GM21576 (cell line): ENCODE results near the gene OPTN.
"Not testable (repeated sequence)": the region's sequence is repeated elsewhere in the genome, so short reads cannot be mapped to it uniquely, and the experiment has no call there.

Experiments
- ATAC-seq: cut with Tn5 transposase; IDR thresholded peaks from one replicate; pipeline ENCODE4 v1.9.1; 2021; ENCODE audit warnings: mild to moderate bottlenecking, moderate library complexity; ENCODE audit not compliant: unreplicated experiment

The OPTN gene

GRCh38 chr10:13118784-13119410 is 18.9 kb downstream of the OPTN start:
- ATAC-seq = no peak

- no peak for ATAC-seq
Measured at GRCh38 chr10:13120786-13121499, 21.0 kb downstream of the OPTN start.

GRCh38 chr10:13121500-13121854 is 21.5 kb downstream of the OPTN start:
- no peak for ATAC-seq

- no peak for ATAC-seq
Measured at GRCh38 chr10:13136651-13137050, 36.7 kb downstream of the OPTN start.

GRCh38 chr10:13139150-13139549 is 39.2 kb downstream of the OPTN start:
- no peak for ATAC-seq

GRCh38 chr10:13139676-13140075 is 39.7 kb downstream of the OPTN start:
- no peak for ATAC-seq

GRCh38 chr10:13140627-13141190 is 40.7 kb downstream of the OPTN start:
- ATAC-seq = no peak

GRCh38 chr10:13143766-13144165 is 43.8 kb downstream of the OPTN start:
- no peak for ATAC-seq

GRCh38 chr10:13144814-13145213 is 44.9 kb downstream of the OPTN start:
- no peak for ATAC-seq

- ATAC-seq = no peak
Measured at GRCh38 chr10:13146379-13146778, 46.4 kb downstream of the OPTN start.

GRCh38 chr10:13147161-13147560 is 47.2 kb downstream of the OPTN start:
- ATAC-seq = no peak

GRCh38 chr10:13152296-13152695 is 52.3 kb downstream of the OPTN start:
- ATAC-seq = no peak

GRCh38 chr10:13155860-13156259 is 55.9 kb downstream of the OPTN start:
- not testable (repeated sequence) for ATAC-seq

GRCh38 chr10:13158401-13158800 is 58.4 kb downstream of the OPTN start:
- ATAC-seq = no peak

GRCh38 chr10:13160934-13161856 is 61.2 kb downstream of the OPTN start, which contains the start of gene MCM10:
Gene MCM10 (plus strand): TSS chr10:13161558. CDS start chr10:13164203, 2,645 bp downstream.
- ATAC-seq = peak; percentile 100

GRCh38 chr10:13161857-13162271 is 61.9 kb downstream of the OPTN start:
- ATAC-seq = no peak

- ATAC-seq = no peak
Measured at GRCh38 chr10:13163859-13164258, 63.9 kb downstream of the OPTN start.

- no peak for ATAC-seq
Measured at GRCh38 chr10:13165177-13165576, 65.2 kb downstream of the OPTN start.

- no peak for ATAC-seq
Measured at GRCh38 chr10:13167568-13167967, 67.6 kb downstream of the OPTN start.

GRCh38 chr10:13168781-13169180 is 68.8 kb downstream of the OPTN start:
- ATAC-seq = no peak

- ATAC-seq = no peak
Measured at GRCh38 chr10:13173616-13174015, 73.7 kb downstream of the OPTN start.
